Breast epithelium (tissue), 4 donors: ENCODE data around the gene FBXL4. TPM values are rescaled to one million over a fixed set of nuclear protein-coding genes. Genes with fewer than 3 reads are reported as not detected.

Experiments
- DNase-seq, 2 donors: peaks; one replicate each; pipeline ENCODE4 v3.0.0-alpha.2; 2019; ENCODE audit warnings: low spot score in 2 of 2
- H3K27ac ChIP-seq, 2 donors: fragments of 200-600 bp; sonication (generic) in 1 of 2; one replicate each; pipeline ENCODE4 v1.5.1; 2016 to 2019; ENCODE audit warnings: mild to moderate bottlenecking in 1 of 2
- H3K27me3 ChIP-seq, 2 donors: fragments of 200-600 bp; sonication (generic) in 1 of 2; one replicate each; pipeline versions ENCODE4 v1.5.1 to v1.6.0; 2017 to 2019; ENCODE audit warnings: control low read depth in 1 of 2, mild to moderate bottlenecking in 1 of 2
- H3K36me3 ChIP-seq: fragments of 200-600 bp; one replicate; pipeline ENCODE4 v1.5.1; 2019
- H3K4me1 ChIP-seq, 2 donors: fragments of 200-600 bp; sonication (generic); one replicate each; pipeline ENCODE4 v1.5.1; 2016 to 2019; ENCODE audit warnings: control low read depth in 1 of 2
- H3K4me3 ChIP-seq, 3 donors: fragments of 200-600 bp; sonication (generic); 1 replicate in 2 of 3; 2 replicates in 1 of 3; pipeline ENCODE4 v1.5.1; 2016 to 2019; ENCODE audit warnings: mild to moderate bottlenecking in 3 of 3, moderate library complexity in 2 of 3
- H3K9me3 ChIP-seq, 2 donors: fragments of 200-600 bp; sonication (generic) in 1 of 2; one replicate each; pipeline ENCODE4 v1.5.1; 2016 to 2019; ENCODE audit warnings: control low read depth in 1 of 2
- POLR2A ChIP-seq: fragments of 450-650 bp; IDR thresholded peaks from one replicate; pipeline ENCODE4 v1.6.1; 2016; ENCODE audit warnings: antibody characterized with exemption, mild to moderate bottlenecking, moderate library complexity
- POLR2AphosphoS5 ChIP-seq, 3 donors: sonication (generic); formaldehyde crosslinking; IDR thresholded peaks; one replicate each; pipeline ENCODE4 v1.6.1; 2017; ENCODE audit warnings: antibody characterized with exemption in 3 of 3
- intact Hi-C: fragments of 100-400 bp; cut with DNase I; formaldehyde crosslinking; loops from one replicate; pipeline ENCODE4 v1.15.1; 2023; ENCODE audit warnings: low total_unique reads
- total RNA-seq, 3 donors: library from RNA; depleted of rRNA; stranded (reverse); fragments of >200 nt; gene quantifications; one replicate each; pipeline ENCODE4 v1.1.0, GENCODE V29; 2016
- TF ChIP-seq, protein P1 (sequence below), 3 donors: fragments of 450-650 bp; IDR thresholded peaks; one replicate each; pipeline ENCODE4 v1.5.1; 2016 to 2017; ENCODE audit warnings: antibody characterized with exemption in 3 of 3, mild to moderate bottlenecking in 3 of 3, moderate library complexity in 3 of 3

The FBXL4 gene
- total RNA-seq, 3 donors from 2014 or later = 20.6 to 39.4 (median 21.6) TPM

DNA sequence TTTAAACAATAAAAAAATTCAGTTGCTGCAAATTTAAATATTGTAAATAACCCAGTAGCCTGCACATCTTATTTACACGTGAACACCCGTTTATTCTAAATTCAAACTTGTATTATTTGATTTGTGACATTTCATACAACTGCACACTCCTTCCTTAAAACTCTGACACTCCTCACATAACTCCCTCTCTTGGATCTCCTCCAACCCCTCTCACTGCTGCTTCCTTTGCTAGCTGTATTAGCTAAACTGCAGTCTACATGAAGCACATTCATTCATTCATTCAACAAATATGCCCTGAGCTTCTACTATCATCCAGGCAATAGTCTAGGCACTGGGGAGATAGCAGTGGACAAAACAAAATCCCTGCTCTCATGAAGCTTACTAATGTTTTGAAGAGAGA lies 47.0 kb downstream of the FBXL4 start:
- no peak overlapping the region for H3K27ac ChIP-seq
- no peaks in the 10 kb centered on the region for H3K4me1 ChIP-seq
- TF ChIP-seq POLR2A (no peak), POLR2AphosphoS5 (IDR thresholded peaks at IDR 0.05) (no peak)
- TF ChIP-seq, protein P1, sequence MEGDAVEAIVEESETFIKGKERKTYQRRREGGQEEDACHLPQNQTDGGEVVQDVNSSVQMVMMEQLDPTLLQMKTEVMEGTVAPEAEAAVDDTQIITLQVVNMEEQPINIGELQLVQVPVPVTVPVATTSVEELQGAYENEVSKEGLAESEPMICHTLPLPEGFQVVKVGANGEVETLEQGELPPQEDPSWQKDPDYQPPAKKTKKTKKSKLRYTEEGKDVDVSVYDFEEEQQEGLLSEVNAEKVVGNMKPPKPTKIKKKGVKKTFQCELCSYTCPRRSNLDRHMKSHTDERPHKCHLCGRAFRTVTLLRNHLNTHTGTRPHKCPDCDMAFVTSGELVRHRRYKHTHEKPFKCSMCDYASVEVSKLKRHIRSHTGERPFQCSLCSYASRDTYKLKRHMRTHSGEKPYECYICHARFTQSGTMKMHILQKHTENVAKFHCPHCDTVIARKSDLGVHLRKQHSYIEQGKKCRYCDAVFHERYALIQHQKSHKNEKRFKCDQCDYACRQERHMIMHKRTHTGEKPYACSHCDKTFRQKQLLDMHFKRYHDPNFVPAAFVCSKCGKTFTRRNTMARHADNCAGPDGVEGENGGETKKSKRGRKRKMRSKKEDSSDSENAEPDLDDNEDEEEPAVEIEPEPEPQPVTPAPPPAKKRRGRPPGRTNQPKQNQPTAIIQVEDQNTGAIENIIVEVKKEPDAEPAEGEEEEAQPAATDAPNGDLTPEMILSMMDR (IDR thresholded peaks at IDR 0.05) = no peak
- no peaks in the 10 kb centered on the region for H3K9me3 ChIP-seq
- intact Hi-C loops = no loop called here
- H3K27me3 ChIP-seq = no peaks in the 10 kb centered on the region
- H3K36me3 ChIP-seq = no peaks in the 10 kb centered on the region
- H3K4me3 ChIP-seq = no peak overlapping the region
- no peak for DNase-seq

DNA sequence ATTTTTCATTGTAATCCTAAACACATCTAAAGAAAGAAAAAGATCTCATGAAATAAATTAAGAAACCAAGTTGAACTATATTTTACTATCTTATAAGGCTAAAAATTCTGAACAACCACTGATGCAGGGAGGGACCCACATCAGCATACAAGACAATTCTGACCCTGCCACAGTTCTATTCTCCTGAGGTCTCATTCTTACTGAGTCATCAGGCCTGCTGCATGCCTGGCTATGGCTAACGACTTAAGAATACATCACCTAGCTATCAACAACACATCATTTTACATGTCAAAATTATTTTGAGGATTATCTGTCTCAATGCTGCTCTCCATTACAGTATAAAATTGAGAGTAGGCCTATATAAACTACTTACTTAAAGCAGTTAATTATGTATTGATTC lies 52.9 kb downstream of the FBXL4 start:
- Histone ChIP-seq H3K9me3 (no peaks in the 10 kb centered on the region), H3K36me3 (no peaks in the 10 kb centered on the region), H3K27me3 (no peaks in the 10 kb centered on the region), H3K27ac (no peak overlapping the region), H3K4me1 (no peaks in the 10 kb centered on the region), H3K4me3 (no peak overlapping the region)
- no peak for DNase-seq
- intact Hi-C loops = no loop called here
- no peak for TF ChIP-seq POLR2AphosphoS5 (IDR thresholded peaks at IDR 0.05)
- TF ChIP-seq POLR2A = no peak
- TF ChIP-seq, protein P1 (IDR thresholded peaks at IDR 0.05) = no peak

DNA sequence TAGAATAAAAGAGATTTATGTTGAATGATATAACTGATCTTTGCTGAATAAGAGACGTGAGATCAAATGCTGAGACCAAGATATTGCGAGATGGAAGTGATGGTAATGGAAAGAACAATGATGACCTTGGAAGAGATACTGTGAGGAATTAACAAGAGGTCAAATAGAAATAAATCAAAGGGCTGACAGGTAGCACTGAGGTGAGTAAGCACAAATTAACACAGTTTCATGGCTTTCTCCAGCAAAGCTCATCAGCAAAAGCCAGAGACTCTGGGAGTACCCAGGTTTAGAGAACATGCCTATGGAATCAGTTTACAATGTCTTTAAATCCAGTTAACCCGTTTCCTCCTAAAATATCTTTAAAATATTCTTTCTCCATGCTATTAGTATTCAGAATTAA lies 60.1 kb downstream of the FBXL4 start:
- Histone ChIP-seq H3K36me3 (no peaks in the 10 kb centered on the region), H3K27ac (no peak overlapping the region), H3K4me3 (no peak overlapping the region), H3K27me3 (no peaks in the 10 kb centered on the region), H3K9me3 (no peaks in the 10 kb centered on the region), H3K4me1 (no peaks in the 10 kb centered on the region)
- DNase-seq = no peak
- TF ChIP-seq POLR2A = no peak
- TF ChIP-seq POLR2AphosphoS5 (IDR thresholded peaks at IDR 0.05) = no peak
- TF ChIP-seq, protein P1 (IDR thresholded peaks at IDR 0.05) = no peak
- intact Hi-C loops = no loop called here

DNA sequence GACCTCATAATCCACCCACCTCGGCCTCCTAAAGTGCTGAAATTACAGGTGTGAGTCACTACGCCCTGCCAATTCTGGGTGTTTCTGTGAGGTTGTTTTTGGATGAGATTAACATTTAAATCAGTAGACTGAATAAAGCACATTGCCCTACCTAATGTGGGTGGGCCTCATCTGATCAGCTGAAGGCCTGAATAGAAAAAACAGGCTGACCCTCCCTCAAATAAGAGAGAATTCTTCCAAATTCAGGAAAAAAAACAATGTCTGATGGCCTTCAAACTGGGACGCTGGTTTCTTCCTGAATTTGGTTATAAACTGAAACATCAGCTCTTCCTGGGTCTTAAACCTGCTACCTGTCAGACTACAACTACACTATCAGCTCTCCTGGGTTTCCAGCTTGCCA lies 62.4 kb downstream of the FBXL4 start:
- no peak overlapping the region for H3K4me3 ChIP-seq
- no peak overlapping the region for H3K27ac ChIP-seq
- TF ChIP-seq, protein P1 (IDR thresholded peaks at IDR 0.05) = no peak
- TF ChIP-seq POLR2AphosphoS5 (IDR thresholded peaks at IDR 0.05) (no peak), POLR2A (no peak)
- no peaks in the 10 kb centered on the region for H3K27me3 ChIP-seq
- no peak for DNase-seq
- intact Hi-C loops = no loop called here
- no peaks in the 10 kb centered on the region for H3K9me3 ChIP-seq
- no peaks in the 10 kb centered on the region for H3K36me3 ChIP-seq
- no peaks in the 10 kb centered on the region for H3K4me1 ChIP-seq

DNA sequence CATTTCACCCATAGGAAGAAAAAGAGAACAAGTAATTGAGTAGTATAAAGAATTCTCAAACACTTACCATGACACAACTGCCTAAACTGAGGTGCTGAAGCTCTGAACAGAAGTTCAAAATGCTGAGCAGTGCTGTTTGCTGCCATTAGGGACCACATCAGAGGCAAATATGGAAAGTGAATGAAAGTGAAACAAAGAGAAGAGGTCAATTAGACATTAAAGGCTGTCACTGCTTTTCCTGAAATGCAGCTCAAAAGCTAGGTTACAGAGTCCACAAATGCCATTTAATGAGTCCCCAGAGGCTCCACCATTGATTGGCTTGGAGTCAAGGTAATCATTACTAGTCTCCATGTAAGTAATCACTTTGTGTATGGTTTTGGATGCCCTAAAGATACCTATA lies 67.3 kb downstream of the FBXL4 start:
- intact Hi-C loops = no loop called here
- no peaks in the 10 kb centered on the region for H3K27me3 ChIP-seq
- H3K4me3 ChIP-seq = no peak overlapping the region
- no peak for DNase-seq
- H3K9me3 ChIP-seq = no peaks in the 10 kb centered on the region
- no peak overlapping the region for H3K27ac ChIP-seq
- TF ChIP-seq POLR2AphosphoS5 (IDR thresholded peaks at IDR 0.05) = no peak
- TF ChIP-seq POLR2A = no peak
- TF ChIP-seq, protein P1 (IDR thresholded peaks at IDR 0.05) = no peak
- no peaks in the 10 kb centered on the region for H3K36me3 ChIP-seq
- H3K4me1 ChIP-seq = no peaks in the 10 kb centered on the region
